GM21528 (cell line): Measurements from ENCODE around the gene DUOXA1.

Source experiments
- ATAC-seq: cut with Tn5 transposase; IDR thresholded peaks from one replicate; pipeline ENCODE4 v1.9.1; 2021; ENCODE audit warnings: mild to moderate bottlenecking, moderate library complexity; ENCODE audit not compliant: unreplicated experiment, low FRiP score

DUOXA1 gene

DNA sequence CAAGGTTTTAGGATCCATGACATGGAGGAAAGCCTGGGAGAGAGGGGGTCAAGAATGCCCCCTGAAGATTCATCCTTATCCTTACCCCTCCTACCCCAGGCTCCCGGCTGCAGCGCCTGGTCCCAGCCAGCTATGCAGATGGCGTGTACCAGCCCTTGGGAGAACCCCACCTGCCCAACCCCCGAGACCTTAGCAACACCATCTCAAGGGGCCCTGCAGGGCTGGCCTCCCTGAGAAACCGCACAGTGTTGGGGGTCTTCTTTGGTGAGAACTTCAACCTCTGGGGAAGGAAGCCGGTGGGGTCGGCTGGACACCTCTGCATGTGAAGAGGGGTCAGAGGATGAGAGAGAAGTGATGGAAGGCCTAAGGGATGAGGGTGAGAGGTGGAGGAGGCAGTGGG, 4.4 kb upstream of the DUOXA1 start:
- no peak for ATAC-seq

DNA sequence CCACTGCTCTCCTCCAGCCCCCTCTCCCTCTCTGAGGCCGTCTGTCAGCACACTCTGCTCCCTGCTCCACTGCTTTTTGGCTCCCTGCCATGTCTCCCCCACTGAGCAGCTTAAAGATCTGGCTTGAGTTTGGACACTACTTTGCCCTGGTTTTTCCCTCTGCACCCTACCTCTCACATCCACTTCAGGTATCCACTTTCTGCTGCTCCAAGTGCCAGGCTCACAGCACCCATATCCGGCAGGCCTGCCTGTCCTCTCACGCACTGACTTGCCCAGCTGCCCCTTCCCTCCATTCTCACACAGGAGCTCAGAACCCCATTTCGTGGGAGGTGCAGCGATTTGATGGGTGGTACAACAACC, 3.9 kb upstream of the DUOXA1 start:
- ATAC-seq, result no peak

DNA sequence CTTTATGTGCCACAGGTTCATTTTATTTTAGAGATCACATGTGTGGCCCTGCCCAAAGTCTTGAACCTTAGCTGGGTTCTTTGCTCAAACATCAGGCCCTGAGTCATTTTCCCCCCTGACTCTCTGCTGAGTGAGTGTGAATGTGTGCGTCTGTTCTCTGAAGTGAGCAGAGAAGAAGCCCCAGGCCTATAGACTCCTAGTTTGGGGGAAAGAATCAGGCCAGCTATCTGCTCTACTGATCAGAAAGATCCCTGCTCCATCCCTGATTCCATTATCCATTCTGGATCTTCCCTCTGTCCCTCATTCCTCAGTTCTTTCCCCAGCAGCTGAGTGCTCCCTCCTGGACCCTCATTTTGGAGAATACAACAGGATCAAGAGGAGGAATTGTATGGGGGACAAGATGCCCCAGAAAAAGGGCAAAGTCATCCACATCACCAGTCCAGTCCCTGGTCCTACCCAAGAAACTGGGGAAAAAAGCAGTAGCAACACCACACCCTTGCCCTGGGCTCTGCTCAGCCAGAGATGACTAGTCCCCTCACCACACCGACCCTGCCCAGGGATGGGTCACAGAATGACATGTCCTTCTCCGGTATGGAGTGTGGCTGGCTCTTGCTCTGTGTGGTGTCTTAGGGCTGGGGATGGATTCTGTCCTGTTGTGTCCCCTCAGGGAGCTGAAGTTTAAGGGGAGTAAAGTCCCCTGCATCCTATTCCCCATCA, 3.3 kb upstream of the DUOXA1 start:
- ATAC-seq, result no peak

DNA sequence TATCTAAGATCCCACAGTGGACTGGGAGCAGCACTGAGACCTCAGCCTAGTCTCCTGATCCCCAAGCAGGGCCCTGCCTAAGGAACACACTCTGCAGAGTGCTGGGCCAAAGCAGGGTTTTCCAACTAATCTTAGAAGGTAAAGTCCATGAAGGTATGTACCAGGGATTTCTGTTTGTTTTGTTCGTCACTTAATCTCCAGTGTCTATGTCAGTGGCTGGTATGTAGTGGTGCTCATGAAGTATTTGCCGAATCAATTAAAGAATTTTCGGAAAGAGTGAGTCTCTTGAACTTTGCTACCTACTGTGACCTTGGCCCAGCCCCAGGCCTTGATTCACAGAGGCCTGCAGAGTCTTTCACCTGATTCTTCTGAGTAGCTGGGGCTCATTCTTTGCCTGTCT, 1.8 kb upstream of the DUOXA1 start:
- no peak for ATAC-seq

DNA sequence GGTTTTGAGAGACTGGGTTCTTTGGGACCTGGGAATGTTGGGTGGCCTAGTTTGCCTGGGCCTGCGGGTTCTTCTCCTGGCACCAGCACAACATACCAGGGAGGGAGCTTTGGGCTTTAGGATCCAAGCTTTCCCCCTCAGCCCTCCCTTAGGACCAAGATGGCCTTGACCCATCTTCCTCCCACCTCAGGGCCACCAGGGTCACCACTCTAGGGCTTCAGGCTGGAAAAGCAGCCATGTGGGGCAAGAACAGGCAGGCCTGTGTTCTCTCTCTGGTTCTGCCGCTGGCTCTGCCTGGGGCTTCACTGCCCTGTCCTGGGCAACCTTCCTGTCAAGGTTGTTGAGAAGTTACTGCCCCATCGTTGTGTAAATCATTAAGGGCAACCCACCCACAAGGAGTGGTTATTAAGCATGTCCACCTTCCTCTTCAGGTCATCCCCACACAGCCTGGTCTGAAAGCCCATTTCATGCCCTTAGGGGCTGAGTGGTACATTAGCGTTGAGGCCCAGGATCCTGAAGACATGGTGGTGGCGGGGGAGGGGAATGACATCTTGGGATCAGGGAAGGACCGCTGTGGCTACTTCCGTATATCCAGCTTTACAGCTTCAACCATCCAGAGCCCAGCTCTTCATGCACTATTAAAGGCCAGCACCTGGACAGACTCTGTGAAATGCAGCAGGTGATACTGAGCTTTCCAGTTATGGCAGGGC, 767 bp upstream of the DUOXA1 start:
- no peak for ATAC-seq

DNA sequence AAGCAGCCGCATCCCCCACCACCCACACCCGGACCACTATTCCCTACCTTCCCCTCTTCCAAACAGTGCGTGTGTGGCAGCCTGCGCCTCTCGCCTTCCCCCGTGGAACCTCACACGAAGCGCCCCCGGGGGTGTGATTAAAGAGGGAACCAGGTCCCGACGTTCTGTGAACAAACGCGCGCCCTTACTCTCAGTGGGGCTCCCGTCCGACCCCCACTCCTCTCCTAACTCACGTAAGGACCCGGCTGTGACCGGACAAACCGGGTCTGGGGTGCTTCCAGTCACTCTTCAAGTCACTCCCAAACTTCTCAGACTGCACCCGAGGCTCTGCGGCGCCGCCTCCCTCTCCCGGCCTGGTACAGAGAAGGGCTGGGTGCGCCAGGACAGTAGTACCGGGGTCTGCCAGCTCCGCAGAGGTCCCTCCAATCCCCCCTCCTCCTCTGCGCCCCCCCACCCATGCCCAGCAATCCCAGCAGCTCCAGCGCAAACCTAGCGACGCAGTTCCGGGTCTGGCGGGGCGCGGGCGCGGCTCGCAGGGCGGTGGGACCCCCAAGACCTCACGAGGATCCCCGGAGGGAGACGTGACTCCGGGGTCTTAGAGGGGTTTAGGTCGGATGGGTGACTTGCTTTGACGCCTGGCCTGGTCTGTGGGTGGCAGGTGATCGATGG, 574 bp downstream of the DUOXA1 start:
- ATAC-seq, result no peak

DNA sequence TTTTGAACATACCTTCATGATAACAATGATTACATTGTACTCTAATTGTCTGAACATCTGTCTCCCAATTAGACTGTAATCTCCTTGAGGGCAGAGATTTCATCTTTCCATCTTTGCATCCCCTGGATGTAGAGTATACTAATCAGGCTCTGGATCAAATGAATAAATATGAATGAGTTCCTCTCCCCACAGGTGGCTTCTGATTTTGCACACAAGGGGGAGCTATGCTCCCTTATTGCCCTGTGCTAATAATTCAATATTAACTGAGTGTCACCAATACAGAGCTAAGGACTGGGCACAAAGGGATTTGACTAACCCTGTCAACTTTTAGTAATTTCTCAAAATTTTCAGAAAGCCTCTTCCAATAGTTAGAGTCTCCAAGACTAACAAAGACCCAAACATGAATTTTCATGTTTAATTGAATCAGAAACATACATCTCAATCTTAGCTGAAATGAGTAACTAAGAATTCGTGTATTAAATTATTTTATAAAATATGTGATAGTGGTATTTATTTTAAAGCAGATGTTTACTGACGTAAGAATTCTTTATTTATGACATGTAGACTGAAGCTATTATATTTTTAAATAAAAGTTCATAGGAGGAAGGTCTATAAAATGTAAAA, 3.0 kb downstream of the DUOXA1 start:
- no peak for ATAC-seq

DNA sequence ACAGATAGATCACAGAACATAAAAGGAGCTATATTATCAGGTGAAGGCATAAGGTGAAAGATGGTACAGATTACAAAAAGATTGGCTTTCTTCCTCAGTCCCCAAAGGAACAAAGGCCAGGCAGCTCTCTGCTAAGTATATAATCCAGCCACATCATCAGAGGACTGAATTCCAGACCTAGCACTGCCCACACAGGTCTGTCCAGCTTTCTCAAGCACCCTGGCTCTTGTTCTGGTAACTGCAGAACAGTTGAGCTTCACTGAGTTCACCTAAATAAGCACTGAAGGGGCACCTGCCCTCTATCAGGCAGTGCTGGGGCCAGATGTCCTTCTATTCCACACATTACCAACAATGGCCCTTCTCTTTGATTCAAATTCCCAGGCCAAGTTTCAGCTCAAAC, 6.3 kb downstream of the DUOXA1 start:
- ATAC-seq, result no peak

DNA sequence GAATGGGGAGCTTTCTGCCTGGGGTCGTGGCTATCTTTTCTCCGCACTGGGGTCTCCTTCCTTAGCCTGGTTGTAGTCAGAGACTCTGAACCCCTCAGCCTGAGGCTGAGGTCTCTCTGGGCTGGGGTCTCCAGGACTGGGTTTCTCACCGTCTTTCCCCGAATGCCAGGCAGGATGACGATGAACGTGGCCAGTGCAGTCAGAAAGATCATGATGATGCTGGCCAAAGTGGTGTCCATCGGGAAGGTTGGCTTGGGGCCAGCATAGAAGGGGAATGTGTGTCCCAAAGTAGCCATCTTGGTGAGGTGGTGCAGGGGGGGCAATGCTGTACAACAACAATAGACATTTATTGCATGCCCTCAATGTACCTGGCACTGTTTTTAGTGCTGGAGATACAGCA, 7.0 kb downstream of the DUOXA1 start:
- ATAC-seq, result no peak

DNA sequence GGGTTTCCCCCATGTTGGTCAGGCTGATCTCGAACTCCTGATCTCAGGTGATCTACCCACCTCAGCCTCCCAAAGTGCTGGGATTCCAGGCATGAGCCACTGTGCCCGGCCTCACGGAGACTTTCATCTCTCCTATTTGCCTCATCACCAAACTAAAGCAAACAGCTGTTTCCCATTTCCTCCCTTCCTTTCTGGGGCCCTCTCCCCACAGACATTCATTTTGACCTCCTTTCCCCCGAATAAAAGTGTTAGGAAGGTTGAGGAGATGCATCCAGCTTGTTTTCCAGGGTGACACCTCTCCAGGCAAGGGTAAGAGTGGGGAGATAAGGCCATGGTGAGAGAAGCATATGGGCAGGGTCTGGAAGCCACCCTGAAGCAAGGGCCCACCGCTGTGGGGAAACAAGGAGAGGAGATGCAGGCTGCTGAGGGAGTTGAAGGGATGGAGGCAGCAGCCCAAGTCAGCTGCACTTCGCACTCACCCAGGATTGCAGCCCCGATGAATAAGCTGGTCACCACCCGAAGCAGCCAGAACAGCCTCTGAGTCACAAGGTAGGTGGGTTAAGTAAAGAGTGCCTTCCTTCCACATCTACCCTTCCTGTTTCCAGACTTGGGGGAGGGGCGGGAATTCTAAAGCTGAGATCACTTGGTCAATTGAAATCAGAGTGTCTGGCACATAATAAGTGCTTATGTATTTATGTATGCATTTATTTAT, 7.8 kb downstream of the DUOXA1 start:
- no peak for ATAC-seq

DNA sequence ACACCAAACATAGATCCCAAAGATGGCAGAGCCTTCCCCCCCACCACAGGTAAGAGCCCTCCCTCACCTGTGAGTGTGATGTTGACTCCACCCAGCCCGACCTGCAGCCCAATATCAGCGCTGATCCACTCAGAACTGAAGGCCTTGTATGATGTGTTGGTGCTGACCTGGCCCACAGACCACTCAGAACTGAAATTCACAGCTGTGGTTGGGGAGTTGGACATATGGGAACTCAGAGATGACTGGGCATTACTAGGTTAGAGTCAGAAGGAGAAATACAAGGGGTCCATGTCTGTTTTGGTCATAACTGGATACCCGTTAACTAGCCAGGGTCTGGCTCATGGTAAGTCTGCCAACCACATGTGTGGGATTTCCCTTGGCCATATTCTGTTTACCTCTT, 8.7 kb downstream of the DUOXA1 start:
- ATAC-seq, result no peak

DNA sequence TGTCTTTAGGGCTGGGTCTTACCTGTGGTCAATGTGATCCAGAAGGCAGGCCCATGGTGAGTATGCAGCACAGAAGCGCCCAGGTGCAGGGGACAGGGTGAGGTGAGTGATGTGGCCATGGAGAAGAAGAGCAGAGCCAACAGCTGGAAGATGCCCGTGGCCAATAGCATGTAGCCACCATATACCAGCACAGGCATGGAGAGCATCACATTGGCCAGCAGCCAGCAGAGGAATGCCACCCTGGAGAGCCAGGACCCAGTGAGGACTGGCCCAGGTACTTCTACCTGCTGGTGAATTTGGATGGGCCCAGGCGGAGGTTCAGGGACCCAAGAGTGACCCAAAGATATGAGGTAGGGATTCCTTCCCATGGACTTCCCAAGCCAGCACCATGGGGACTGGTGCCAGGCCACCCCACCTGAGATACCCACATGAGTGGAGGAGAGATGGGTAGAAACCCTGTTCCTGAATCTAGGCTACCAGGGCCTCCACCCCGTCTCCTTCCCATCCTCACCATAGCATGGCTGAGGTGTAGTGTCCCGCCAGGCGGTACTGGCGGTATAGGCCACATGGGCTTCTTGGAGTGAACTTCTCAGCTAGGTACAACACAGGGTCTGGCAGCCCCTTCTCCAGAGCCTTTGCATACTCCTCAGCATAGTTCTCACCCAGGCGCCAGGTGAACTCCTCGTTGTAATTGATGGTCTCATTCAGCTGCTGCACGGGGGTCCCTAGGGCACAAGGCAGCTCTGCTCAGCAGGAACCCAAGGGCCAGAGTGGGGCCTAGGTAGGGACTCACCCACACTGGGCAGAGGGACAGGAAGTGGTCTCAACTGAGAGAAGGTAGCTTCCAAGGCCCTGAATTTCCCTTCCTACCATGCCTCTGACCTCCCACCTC, 9.4 kb downstream of the DUOXA1 start:
- ATAC-seq, result no peak

DNA sequence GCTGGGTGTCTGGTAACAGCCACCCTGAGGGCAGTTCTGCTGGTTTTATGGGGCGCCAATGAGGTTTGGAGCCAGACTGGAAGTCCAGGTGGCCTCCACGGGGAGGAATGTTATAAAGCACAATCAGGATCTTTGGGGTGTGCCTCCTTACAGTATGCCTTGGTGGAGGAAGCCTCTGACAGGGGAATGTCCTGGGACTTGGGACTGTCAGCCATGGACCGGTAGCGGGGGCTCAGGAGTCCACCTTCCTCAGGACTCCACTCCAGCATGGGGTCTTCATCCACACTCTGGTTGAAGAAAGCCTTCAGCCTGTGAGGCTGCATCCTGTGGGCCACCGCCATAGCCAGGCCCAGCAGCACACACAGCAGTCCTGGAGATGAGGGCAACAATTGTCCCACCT, 10.7 kb downstream of the DUOXA1 start:
- ATAC-seq, result no peak

DNA sequence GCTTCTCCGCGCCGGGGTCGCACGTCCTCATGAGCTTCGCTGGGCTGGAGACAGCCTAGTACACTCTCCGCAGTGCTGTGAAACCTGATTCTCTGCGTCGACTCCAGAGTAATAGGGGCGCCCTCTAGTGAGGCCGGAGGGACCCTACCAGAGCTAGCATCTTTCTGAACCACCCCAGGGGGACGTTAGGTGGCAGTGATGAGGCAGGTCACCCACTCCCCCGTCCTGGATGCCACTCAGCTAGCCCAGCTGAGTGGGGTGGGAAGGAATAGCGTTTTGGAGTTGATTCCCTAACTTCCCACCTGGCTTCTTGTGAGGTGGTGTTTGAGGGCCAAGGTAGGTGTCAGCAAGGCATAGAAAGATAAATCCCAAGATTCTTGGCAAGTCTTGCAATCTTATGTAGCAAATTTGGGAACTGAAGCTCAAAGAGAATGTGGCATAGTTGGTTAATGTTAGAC, 11.5 kb downstream of the DUOXA1 start:
- ATAC-seq, result peak; percentile 83

DNA sequence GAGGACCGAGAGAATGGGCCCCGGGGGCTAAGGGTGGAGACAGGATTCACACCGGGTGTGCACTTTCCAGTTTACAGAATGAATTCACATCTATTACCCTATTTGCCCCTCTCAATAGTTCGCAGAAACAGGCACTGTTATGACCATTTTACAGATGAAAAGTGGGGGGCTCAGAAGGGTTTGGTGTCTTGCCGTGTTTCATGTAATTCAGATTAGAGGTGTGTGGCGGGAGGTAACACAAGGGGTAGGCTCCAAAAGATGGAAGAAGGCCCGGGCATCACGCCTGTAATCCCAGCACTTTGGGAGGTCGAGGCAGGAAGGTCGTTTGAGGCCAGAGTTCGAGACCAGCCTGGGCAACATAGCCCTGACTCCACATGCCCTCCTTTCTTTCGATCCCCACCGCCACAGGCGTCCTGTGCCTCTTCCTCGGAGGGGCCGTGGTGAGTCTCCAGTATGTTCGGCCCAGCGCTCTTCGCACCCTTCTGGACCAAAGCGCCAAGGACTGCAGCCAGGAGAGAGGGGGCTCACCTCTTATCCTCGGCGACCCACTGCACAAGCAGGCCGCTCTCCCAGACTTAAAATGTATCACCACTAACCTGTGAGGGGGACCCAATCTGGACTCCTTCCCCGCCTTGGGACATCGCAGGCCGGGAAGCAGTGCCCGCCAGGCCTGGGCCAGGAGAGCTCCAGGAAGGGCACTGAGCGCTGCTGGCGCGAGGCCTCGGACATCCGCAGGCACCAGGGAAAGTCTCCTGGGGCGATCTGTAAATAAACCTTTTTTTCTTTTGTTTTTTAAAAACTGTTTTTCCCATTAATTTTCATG, 12.2 kb downstream of the DUOXA1 start:
- no peak for ATAC-seq

DNA sequence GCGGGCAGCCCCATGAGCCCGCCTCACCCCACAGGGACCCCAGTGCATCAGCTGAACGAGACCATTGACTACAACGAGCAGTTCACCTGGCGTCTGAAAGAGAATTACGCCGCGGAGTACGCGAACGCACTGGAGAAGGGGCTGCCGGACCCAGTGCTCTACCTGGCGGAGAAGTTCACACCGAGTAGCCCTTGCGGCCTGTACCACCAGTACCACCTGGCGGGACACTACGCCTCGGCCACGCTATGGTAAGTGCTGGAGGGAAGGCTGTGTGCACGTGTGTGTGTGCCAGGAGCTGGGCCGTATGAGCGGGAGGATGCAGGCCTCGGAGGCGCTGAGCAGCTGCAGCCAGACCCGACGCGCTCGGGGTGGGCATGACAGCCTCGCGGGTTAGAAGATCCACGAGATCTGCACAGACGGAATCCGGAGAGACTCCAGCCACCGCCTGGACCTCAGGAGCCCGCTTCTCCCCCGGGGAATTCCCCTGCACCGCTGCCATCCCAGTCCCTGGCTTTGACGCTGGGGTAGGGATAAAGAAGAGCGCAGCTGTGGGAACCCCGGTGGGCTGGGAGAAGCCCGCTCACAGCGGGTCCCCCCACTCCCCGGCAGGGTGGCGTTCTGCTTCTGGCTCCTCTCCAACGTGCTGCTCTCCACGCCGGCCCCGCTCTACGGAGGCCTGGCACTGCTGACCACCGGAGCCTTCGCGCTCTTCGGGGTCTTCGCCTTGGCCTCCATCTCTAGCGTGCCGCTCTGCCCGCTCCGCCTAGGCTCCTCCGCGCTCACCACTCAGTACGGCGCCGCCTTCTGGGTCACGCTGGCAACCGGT, 13.0 kb downstream of the DUOXA1 start:
- no peak for ATAC-seq

DNA sequence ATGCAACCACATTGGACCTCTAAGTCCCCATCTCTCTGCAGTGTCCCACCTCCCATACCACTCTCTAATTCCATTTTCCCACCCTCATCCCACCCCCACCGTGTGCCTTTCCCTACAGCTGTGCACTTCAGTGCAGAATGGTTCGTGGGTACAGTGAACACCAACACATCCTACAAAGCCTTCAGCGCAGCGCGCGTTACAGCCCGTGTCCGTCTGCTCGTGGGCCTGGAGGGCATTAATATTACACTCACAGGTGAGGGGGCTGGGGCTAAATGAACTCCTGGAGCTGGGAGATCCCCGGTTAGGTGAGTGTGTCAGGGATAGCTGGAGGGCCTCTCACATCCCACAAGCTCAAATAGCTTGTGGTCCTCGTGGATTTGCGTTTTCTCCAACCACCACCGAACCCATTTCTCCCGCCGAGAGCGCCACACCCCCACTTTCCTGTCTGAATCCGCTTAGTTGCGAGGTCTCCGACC, 13.6 kb downstream of the DUOXA1 start:
- ATAC-seq, result no peak

DNA sequence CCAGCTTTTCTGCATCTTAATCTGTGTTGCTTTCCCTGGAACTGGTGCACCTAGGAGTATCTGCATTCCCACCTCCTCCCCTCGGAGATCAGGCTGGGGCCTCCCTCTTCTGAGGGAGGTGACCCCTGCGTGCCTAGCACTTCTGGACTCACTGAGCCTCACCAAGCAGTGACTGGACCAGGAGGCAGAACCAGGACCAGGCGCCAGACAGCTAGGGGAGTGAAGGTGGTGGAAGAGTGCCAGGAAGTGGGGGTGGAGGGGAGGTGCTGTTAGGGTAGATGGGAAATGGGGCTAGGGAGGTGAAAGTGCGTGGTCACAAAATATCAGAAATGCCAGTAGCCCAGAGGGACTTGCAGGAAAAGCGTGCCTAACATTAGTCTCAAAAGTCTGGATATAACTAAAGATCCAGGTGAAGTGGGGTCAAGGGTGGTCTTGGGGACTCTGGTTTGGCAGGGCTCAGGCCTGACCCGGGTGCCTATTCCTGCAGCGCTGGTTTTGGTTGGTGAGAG, 14.3 kb downstream of the DUOXA1 start:
- ATAC-seq, result no peak
